SU-DHL-6 (cell line): ENCODE measurements around the gene ESAM.

ENCODE experiments used
- H2AFZ ChIP-seq: fragments of 200-600 bp; sonication (generic); 2 replicates; pipeline ENCODE4 v1.6.1; 2014; ENCODE audit warnings: low read depth, mild to moderate bottlenecking, moderate library complexity, mixed read lengths, antibody characterized with exemption, low read length; ENCODE audit not compliant: severe bottlenecking
- H3F3A ChIP-seq: fragments of 200-600 bp; shearing (Covaris generic); 2 replicates; pipeline ENCODE4 v1.6.0; 2016; ENCODE audit warnings: antibody characterized with exemption, mild to moderate bottlenecking; ENCODE audit not compliant: insufficient read depth
- H3K27ac ChIP-seq: fragments of 200-600 bp; sonication (generic); 2 replicates; pipeline ENCODE4 v1.5.1; 2016; ENCODE audit warnings: low read depth, mild to moderate bottlenecking, low read length, moderate library complexity, mixed read lengths
- H3K27me3 ChIP-seq: fragments of 200-600 bp; sonication (generic), shearing (Covaris generic); 2 replicates; pipeline ENCODE4 v1.6.0; 2014; ENCODE audit warnings: mild to moderate bottlenecking, low read length
- H3K36me3 ChIP-seq: fragments of 200-600 bp; sonication (generic); 2 replicates; pipeline ENCODE4 v1.6.1; 2014; ENCODE audit warnings: mild to moderate bottlenecking, low read length, mixed read lengths
- H3K4me2 ChIP-seq: fragments of 300-600, 200-600 bp; shearing (Covaris generic), sonication (generic); 2 replicates; pipeline ENCODE4 v1.6.0; 2014; ENCODE audit warnings: low read length, low read depth, mild to moderate bottlenecking; ENCODE audit not compliant: poor library complexity, severe bottlenecking
- H3K4me3 ChIP-seq: fragments of 200-600 bp; sonication (generic); 2 replicates; pipeline ENCODE4 v1.5.1; 2014; ENCODE audit warnings: antibody characterized with exemption, low read length, mild to moderate bottlenecking, mixed read lengths; ENCODE audit not compliant: insufficient read depth, poor library complexity, severe bottlenecking
- H3K79me2 ChIP-seq: fragments of 200-600 bp; sonication (generic); 2 replicates; pipeline ENCODE4 v1.6.1; 2014; ENCODE audit warnings: mild to moderate bottlenecking, low read length, moderate library complexity; ENCODE audit not compliant: insufficient read depth
- H3K9ac ChIP-seq: fragments of 200-600 bp; sonication (generic); 2 replicates; pipeline ENCODE4 v1.7.0; 2014; ENCODE audit warnings: mild to moderate bottlenecking, low read length
- H3K9me2 ChIP-seq: fragments of 200-600 bp; sonication (generic); replicated peaks from 2 replicates; pipeline ENCODE4 v1.6.1; 2014; ENCODE audit warnings: low read length; ENCODE audit not compliant: insufficient read depth
- H3K9me3 ChIP-seq: fragments of 200-600 bp; sonication (generic); 2 replicates; pipeline ENCODE4 v1.6.1; 2014; ENCODE audit warnings: low read length, mixed read lengths; ENCODE audit not compliant: insufficient read depth
- H4K20me1 ChIP-seq: fragments of 200-600 bp; sonication (generic); 2 replicates; pipeline ENCODE4 v1.6.1; 2014; ENCODE audit warnings: low read depth, mild to moderate bottlenecking, antibody characterized with exemption, low read length, moderate library complexity, mixed read lengths
- EZH2phosphoT487 ChIP-seq: fragments of 200-600 bp; sonication (generic), shearing (Covaris generic); conservative IDR thresholded peaks from 2 replicates; pipeline ENCODE4 v1.6.1; 2018; ENCODE audit warnings: mild to moderate bottlenecking, antibody characterized with exemption, low read length, moderate library complexity, mixed read lengths
- TF ChIP-seq, protein P1 (sequence below): fragments of 200-600 bp; sonication (generic); IDR thresholded peaks from one replicate; pipeline ENCODE4 v1.5.1; 2017; ENCODE audit warnings: antibody characterized with exemption, mild to moderate bottlenecking, low read length, moderate library complexity; ENCODE audit not compliant: insufficient read depth, poor library complexity, severe bottlenecking

Gene ESAM

DNA sequence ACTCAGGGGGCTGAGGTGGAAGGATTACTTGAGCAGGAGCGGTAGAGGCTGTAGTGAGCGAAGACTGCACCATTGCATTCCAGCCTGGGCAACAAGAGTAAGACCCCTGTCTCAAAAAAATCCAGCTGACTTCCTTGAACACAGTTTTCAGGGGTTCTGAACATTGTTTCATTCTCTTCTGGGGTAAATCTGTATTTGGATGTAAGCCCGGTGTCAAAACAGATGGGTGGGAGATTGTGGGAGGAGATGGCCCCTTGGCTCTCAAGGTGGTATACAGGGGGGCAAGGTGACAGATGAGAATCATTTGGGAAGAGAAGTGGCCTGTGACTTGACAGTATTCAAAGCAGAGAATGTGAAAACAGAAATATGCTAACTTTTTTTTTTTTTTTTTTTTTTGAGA is 4.8 kb downstream of the ESAM start:
- no peaks in the 10 kb centered on the region for H3K27me3 ChIP-seq
- TF ChIP-seq, protein P1, sequence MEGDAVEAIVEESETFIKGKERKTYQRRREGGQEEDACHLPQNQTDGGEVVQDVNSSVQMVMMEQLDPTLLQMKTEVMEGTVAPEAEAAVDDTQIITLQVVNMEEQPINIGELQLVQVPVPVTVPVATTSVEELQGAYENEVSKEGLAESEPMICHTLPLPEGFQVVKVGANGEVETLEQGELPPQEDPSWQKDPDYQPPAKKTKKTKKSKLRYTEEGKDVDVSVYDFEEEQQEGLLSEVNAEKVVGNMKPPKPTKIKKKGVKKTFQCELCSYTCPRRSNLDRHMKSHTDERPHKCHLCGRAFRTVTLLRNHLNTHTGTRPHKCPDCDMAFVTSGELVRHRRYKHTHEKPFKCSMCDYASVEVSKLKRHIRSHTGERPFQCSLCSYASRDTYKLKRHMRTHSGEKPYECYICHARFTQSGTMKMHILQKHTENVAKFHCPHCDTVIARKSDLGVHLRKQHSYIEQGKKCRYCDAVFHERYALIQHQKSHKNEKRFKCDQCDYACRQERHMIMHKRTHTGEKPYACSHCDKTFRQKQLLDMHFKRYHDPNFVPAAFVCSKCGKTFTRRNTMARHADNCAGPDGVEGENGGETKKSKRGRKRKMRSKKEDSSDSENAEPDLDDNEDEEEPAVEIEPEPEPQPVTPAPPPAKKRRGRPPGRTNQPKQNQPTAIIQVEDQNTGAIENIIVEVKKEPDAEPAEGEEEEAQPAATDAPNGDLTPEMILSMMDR: no peak
- TF ChIP-seq EZH2phosphoT487: no peak
- no peak overlapping the region for H2AFZ ChIP-seq
- H4K20me1 ChIP-seq: no peaks in the 10 kb centered on the region
- H3K79me2 ChIP-seq: no peaks in the 10 kb centered on the region
- no peaks in the 10 kb centered on the region for H3K9me2 ChIP-seq
- no peaks in the 10 kb centered on the region for H3K36me3 ChIP-seq
- no peak overlapping the region for H3K4me3 ChIP-seq
- H3K27ac ChIP-seq: no peak overlapping the region
- H3F3A ChIP-seq: no peaks in the 10 kb centered on the region
- H3K9me3 ChIP-seq: no peaks in the 10 kb centered on the region
- no peak overlapping the region for H3K9ac ChIP-seq
- no peak overlapping the region for H3K4me2 ChIP-seq

DNA sequence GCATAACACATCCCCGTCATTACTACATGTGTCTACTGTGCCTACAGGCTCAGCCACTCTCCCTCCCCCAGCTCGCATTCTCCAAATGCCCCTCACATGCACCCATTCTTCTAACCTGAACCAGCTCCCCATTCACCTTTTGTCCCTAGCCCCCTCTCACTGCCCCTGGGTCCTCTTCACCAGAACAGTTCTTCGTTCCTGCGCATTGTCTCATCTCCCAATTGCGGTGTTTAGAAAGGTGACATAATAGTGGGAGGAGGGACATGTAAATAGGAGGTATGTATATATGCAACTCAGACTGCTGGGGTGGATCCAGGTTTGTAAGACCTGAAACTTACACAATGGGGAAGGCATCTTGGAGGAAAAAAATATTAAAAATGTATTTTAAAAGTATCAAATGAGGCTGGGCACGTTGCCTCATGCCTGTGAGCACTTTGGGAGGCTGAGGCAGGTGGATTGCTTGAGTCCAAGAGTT is 5.3 kb downstream of the ESAM start:
- Histone ChIP-seq H3K9me2 (no peaks in the 10 kb centered on the region), H3K79me2 (no peaks in the 10 kb centered on the region), H3K9ac (no peak overlapping the region), H3K4me3 (no peak overlapping the region), H4K20me1 (no peaks in the 10 kb centered on the region), H3K9me3 (no peaks in the 10 kb centered on the region), H3K27me3 (no peaks in the 10 kb centered on the region), H3K27ac (no peak overlapping the region), H2AFZ (no peak overlapping the region), H3K4me2 (no peak overlapping the region), H3F3A (no peaks in the 10 kb centered on the region), H3K36me3 (no peaks in the 10 kb centered on the region)
- TF ChIP-seq, protein P1: no peak
- no peak for TF ChIP-seq EZH2phosphoT487

DNA sequence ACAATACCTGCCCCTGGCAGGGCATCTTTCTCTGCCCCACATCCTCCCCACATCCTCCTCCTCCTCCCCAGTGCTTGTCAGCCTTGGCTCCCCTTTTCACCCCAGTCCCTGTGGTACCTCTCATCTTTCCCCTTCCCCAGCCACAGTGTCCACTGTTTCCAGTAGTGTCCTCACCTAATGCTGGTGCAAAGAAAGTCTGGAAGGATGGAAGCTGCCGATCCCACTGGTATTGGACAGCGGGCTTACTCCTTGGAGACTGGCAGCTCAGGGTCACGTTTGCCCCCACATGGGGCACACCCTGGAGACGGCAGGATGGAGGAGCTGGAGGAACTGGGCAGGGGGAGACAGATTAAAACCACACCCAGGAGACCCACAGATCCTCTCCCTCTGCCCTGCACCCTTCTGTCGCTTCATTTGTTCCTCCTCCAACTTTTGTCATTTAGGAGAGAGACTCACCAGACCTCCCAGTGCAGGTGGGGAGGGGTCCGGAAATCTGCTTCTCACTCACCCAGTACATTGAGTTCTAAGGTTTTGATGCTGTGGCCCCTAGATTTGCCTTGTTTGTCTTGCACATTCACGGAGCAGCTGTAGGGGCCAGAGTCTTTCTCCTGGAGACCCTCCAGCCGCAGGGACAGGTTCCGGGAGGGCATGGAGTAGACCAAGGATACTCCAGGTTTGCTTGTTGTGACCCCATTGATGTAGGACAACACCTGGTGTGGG is 5.9 kb downstream of the ESAM start:
- Histone ChIP-seq H2AFZ (no peak overlapping the region), H4K20me1 (no peaks in the 10 kb centered on the region), H3K79me2 (no peaks in the 10 kb centered on the region), H3K9me3 (no peaks in the 10 kb centered on the region), H3K27ac (no peak overlapping the region), H3K36me3 (no peaks in the 10 kb centered on the region), H3K4me2 (no peak overlapping the region), H3K27me3 (no peaks in the 10 kb centered on the region), H3K4me3 (no peak overlapping the region), H3F3A (no peaks in the 10 kb centered on the region), H3K9ac (no peak overlapping the region), H3K9me2 (no peaks in the 10 kb centered on the region)
- TF ChIP-seq, protein P1: no peak
- no peak for TF ChIP-seq EZH2phosphoT487
